Pancreas (tissue), 10 donors: ENCODE results near the gene HLF. TPM values are rescaled to one million over a fixed set of nuclear protein-coding genes. Genes with fewer than 3 reads are reported as not detected.

Experiments
- ATAC-seq, 4 donors: fragments of 200-7000 bp; cut with Tn5 transposase; one replicate each; pipeline versions ENCODE4 v1.8.0 to v1.9.1; 2020; ENCODE audit warnings: mild to moderate bottlenecking in 4 of 4, moderate library complexity in 4 of 4
- DNase-seq, 6 donors: peaks; one replicate each; pipeline ENCODE4 v3.0.0-alpha.2; 2020
- FAIRE-seq: peaks from 2 replicates; lab custom pipeline; 2012; peaks lifted over from hg19 to GRCh38; lab: Jason Lieb, UNC
- H3K27ac ChIP-seq, 4 donors: fragments of 200-600 bp; sonication (generic); 1 replicate in 3 of 4; 2 replicates in 1 of 4; pipeline versions ENCODE4 v1.5.0 to v1.8.0; 2020
- H3K27me3 ChIP-seq, 4 donors: fragments of 200-600 bp; one replicate each; pipeline ENCODE4 v1.8.0; 2021
- H3K36me3 ChIP-seq, 3 donors: fragments of 200-600 bp; sonication (generic) in 1 of 3; one replicate each; pipeline versions ENCODE4 v1.5.0 to v1.8.0; 2020 to 2021
- H3K4me1 ChIP-seq, 3 donors: fragments of 200-600 bp; one replicate each; pipeline ENCODE4 v1.8.0; 2021
- H3K4me3 ChIP-seq, 4 donors: fragments of 200-600 bp; sonication (generic) in 2 of 4; one replicate each; pipeline versions ENCODE4 v1.5.0 to v1.8.0; 2020 to 2021
- H3K9me3 ChIP-seq, 4 donors: fragments of 200-600 bp; one replicate each; pipeline ENCODE4 v1.8.0; 2021
- CTCF ChIP-seq, 4 donors: fragments of 200-600 bp; sonication (generic) in 3 of 4; IDR thresholded peaks; one replicate each; pipeline versions ENCODE4 v1.5.0 to v1.8.0; 2021; ENCODE audit warnings: antibody characterized with exemption in 4 of 4
- WGBS, 2 donors: extraction: QIAGEN DNeasy Blood & Tissue Kit; methylation state at CpG; one replicate each; pipeline ENCODE4 v1.1.7; 2013; 5-methylcytosine and 5-hydroxymethylcytosine counted together
- intact Hi-C, 3 donors: fragments of 100-400 bp; cut with DNase I; formaldehyde crosslinking; loops; one replicate each; pipeline versions ENCODE4 v1.11.1 to v1.14.2; 2022
- polyA plus RNA-seq, 2 donors: library from polyadenylated mRNA; stranded (reverse); fragments of 200-250 nt; gene quantifications; one replicate each; pipeline ENCODE4 v1.2.3, GENCODE V29; 2013
- total RNA-seq, 6 donors: library from RNA; stranded (reverse); fragmentation: NEBNext Ultra II Directional in 4 of 6; extraction: Animal tissue kit (Norgen Biotek cat#: 25700) in 4 of 6; gene quantifications; one replicate each; pipeline versions ENCODE4 v1.2.1 to v1.2.4, GENCODE V29; 2021 to 2023
- donor health status: healthy with polysubstance abuse.
- donor health status: DM: no; HTN: no; CAD: no; lungs with moderate emphysema.
- donor health status: DM: no; HTN: no; CAD: no.
- donor health status: control.
- donor health status: control.
- donor health status: Bipolar disorder and iron deficiency.
- donor health status: DM: yes; HTN: yes; CAD: no.
- donor health status: DM: no; HTN: no; CAD: no.
- donor health status: DM: no; HTN: no; CAD: no.
- donor health status: DM: yes; HTN: yes; CAD: no.

Gene HLF
- total and polyA plus RNA-seq, 8 donors, result 1.2 to 4.6 (median 2.2) TPM

GRCh38 chr17:55363033-55363432 is 98.3 kb downstream of the HLF start:
- H3K36me3 ChIP-seq, result no peaks in the 10 kb centered on the region
- FAIRE-seq, result no peak
- no peak overlapping the region for H3K4me3 ChIP-seq
- no peak overlapping the region for H3K27ac ChIP-seq
- no peak for ATAC-seq
- H3K4me1 ChIP-seq, result no peaks in the 10 kb centered on the region
- H3K9me3 ChIP-seq, result peaks cover 0 to 3% (median 0%) of the 10 kb centered on the region in 4 donors
- DNase-seq, result no peak
- intact Hi-C loops, result no loop called here
- WGBS, 2 donors, result 48 to 63% methylated on average over 1 of the region's 1 CpG
- H3K27me3 ChIP-seq, result no peaks in the 10 kb centered on the region
- TF ChIP-seq CTCF (IDR thresholded peaks at IDR 0.05), result no peak

DNA sequence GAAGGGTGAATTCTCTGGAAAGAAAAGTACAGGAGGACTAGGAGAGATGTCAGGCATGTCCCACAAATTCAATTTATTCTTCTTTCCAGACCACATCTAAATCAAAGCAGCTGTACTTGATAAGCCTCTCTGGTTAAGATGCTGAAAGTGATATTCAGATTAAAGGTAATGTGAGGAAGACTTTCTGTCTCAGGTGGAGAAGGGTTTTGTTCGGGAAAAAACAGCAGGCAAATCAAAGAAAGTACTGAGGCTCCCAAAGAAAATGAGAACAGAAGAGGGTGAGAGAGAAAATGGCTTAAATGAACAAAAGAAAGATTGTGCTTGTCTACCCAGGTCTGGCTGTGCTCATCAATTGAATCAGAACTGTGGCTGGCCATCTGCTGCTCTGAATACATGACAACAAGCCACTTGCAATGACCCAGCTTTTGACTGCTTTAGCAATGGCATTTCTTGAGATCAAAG is 101.3 kb downstream of the HLF start:
- peaks cover 0 to 2% (median 0%) of the 10 kb centered on the region in 4 donors for H3K9me3 ChIP-seq
- H3K27ac ChIP-seq, result no peak overlapping the region
- no peak for TF ChIP-seq CTCF (IDR thresholded peaks at IDR 0.05)
- FAIRE-seq, result no peak
- H3K4me1 ChIP-seq, result no peaks in the 10 kb centered on the region
- intact Hi-C loops, result no loop called here
- no peak for DNase-seq
- H3K4me3 ChIP-seq, result no peak overlapping the region
- ATAC-seq, result no peak
- H3K27me3 ChIP-seq, result no peaks in the 10 kb centered on the region
- no peaks in the 10 kb centered on the region for H3K36me3 ChIP-seq
- 66 to 82% methylated on average over 1 of the region's 1 CpG for WGBS, 2 donors

DNA sequence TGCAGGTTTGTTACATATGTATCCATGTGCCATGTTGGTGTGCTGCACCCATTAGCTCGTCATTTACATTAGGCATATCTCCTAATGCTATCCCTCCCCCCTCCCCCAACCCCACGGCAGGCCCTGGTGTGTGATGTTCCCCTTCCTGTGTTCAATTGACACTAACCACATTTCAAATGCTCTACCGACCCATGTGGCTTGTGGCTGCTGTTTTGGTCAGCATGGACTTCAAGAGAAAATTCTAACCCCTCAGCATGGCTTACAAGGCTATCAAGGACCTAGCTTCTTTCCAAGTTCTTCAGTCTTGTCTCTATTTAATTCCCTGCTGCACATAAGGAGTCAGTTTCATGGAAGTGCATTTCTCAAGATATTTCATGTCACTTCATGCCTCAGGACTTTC is 103.9 kb downstream of the HLF start:
- Histone ChIP-seq H3K27ac (no peak overlapping the region), H3K4me3 (no peak overlapping the region), H3K9me3 (no peaks in the 10 kb centered on the region), H3K27me3 (no peaks in the 10 kb centered on the region), H3K36me3 (no peaks in the 10 kb centered on the region), H3K4me1 (no peaks in the 10 kb centered on the region)
- WGBS, 2 donors, result 49 to 65% methylated on average over 3 of the region's 3 CpGs
- no peak for FAIRE-seq
- no peak for DNase-seq
- no peak for ATAC-seq
- intact Hi-C loops, result no loop called here
- no peak for TF ChIP-seq CTCF (IDR thresholded peaks at IDR 0.05)

Other genes with a start within 250 kb of the HLF start
- gene MMD, start 156.9 kb downstream of the HLF start, total RNA-seq, result 1 to 10 TPM; 1.1 to 7.0 (median 3.3) TPM
- gene MMD, start 156.9 kb downstream of the HLF start, polyA plus RNA-seq, result 1 to 10 TPM; 4.4 to 5.1 TPM
- not detected for gene SMIM36, start 246.5 kb downstream of the HLF start, total RNA-seq
- gene SMIM36, start 246.5 kb downstream of the HLF start, polyA plus RNA-seq, result under 1 TPM in 1 of 2 donors, not detected in 1; 0.09 TPM